HCT116 (cell line): ENCODE results near the gene HINT2. TPM values are rescaled to one million over a fixed set of nuclear protein-coding genes. Genes with fewer than 3 reads are reported as not detected.

Experiments
- ATAC-seq: fragments of 200-7000 bp; cut with Tn5 transposase; 2 replicates; pipeline ENCODE4 v1.9.1; 2020; ENCODE audit warnings: mild to moderate bottlenecking, moderate library complexity
- BruUV-seq: library from RNA; stranded (reverse); fragments of 400-500 nt; replicated peaks from 2 replicates; lab custom pipeline; 2021; lab: Mats Ljungman, UMichigan
- CTCF ChIA-PET: fragments of 300-600 bp; sonication (Branson Sonifier 250); formaldehyde crosslinking; loops from one replicate; lab custom pipeline; 2021; ENCODE audit warnings: antibody characterized with exemption; lab: Charles Lee
- POLR2A ChIA-PET: fragments of 300-600, 350-600 bp; sonication (Branson Sonifier 250); formaldehyde crosslinking; loops from one replicate; lab custom pipeline; 2021; ENCODE audit warnings: antibody characterized with exemption; lab: Charles Lee
- RAD21 ChIA-PET, 2 experiments: fragments of 300-600 bp; sonication (Branson Sonifier 250); formaldehyde crosslinking; loops; one replicate each; lab custom pipeline; 2023; ENCODE audit warnings: low total read pairs in 2 of 2; ENCODE audit not compliant: uncharacterized antibody in 2 of 2, unreplicated experiment in 2 of 2, low non-redundant PET in 1 of 2; lab: Charles Lee
- DNase-seq: peaks from one replicate; pipeline ENCODE4 v3.0.0-alpha.2; 2010; ENCODE audit warnings: low read depth, low spot score
- H2AFZ ChIP-seq: fragments of 200-600 bp; shearing (Covaris generic), sonication (generic); 2 replicates; pipeline ENCODE4 v1.6.1; 2017; ENCODE audit warnings: low read depth, mixed run types, mixed read lengths, antibody characterized with exemption, low read length; ENCODE audit not compliant: poor library complexity, severe bottlenecking
- H3K27ac ChIP-seq: 2 replicates; pipeline ENCODE4 v1.5.1; 2012; ENCODE audit warnings: low read depth, low read length
- H3K27me3 ChIP-seq: fragments of 200-600 bp; sonication (generic); 2 replicates; pipeline ENCODE4 v1.6.1; 2016; ENCODE audit warnings: mixed run types, low read length, mixed read lengths; ENCODE audit not compliant: insufficient read depth
- H3K36me3 ChIP-seq, 2 experiments: fragments of 200-500 bp in 1 of 2; fragments of 200-600 bp in 1 of 2; sonication (Bioruptor generic) in 1 of 2; sonication (generic) in 1 of 2; 2 replicates each; pipeline versions ENCODE4 v1.5.1 to v1.6.1; 2014 to 2016; ENCODE audit warnings: low read length in 2 of 2, inconsistent platforms in 1 of 2, mixed read lengths in 1 of 2, mixed run types in 1 of 2; ENCODE audit not compliant: insufficient read depth in 2 of 2, control insufficient read depth in 1 of 2
- H3K4me1 ChIP-seq, 2 experiments: fragments of 200-600 bp in 1 of 2; sonication (generic) in 1 of 2; 2 replicates each; pipeline versions ENCODE4 v1.5.1 to v1.6.1; 2012 to 2017; ENCODE audit warnings: low read length in 2 of 2, inconsistent platforms in 1 of 2, mild to moderate bottlenecking in 1 of 2, mixed read lengths in 1 of 2, mixed run types in 1 of 2, moderate library complexity in 1 of 2; ENCODE audit not compliant: insufficient read depth in 2 of 2, control insufficient read depth in 1 of 2
- H3K4me2 ChIP-seq: fragments of 200-600 bp; sonication (generic); 2 replicates; pipeline ENCODE4 v1.6.1; 2017; ENCODE audit warnings: mixed run types, low read length, mixed read lengths
- H3K4me3 ChIP-seq, 2 experiments: fragments of 200-600 bp in 1 of 2; sonication (generic) in 1 of 2; replicated peaks in 1 of 2; 2 replicates each; pipeline ENCODE4 v1.5.1; 2011 to 2016; ENCODE audit warnings: low read length in 2 of 2, control low read depth in 1 of 2, low read depth in 1 of 2, mild to moderate bottlenecking in 1 of 2, mixed read lengths in 1 of 2, mixed run types in 1 of 2
- H3K79me2 ChIP-seq: fragments of 200-600 bp; sonication (generic); 2 replicates; pipeline ENCODE4 v1.6.1; 2017; ENCODE audit warnings: mild to moderate bottlenecking, mixed run types, low read length, moderate library complexity, mixed read lengths; ENCODE audit not compliant: insufficient read depth
- H3K9ac ChIP-seq: fragments of 200-600 bp; sonication (generic); 2 replicates; pipeline ENCODE4 v1.6.1; 2016; ENCODE audit warnings: low read length, mixed read lengths
- H3K9me2 ChIP-seq: fragments of 200-600 bp; sonication (generic), shearing (Covaris generic); 2 replicates; pipeline ENCODE4 v1.6.1; 2017; ENCODE audit warnings: mixed run types, mild to moderate bottlenecking, moderate library complexity; ENCODE audit not compliant: insufficient read depth
- H3K9me3 ChIP-seq, 2 experiments: fragments of 200-500 bp in 1 of 2; fragments of 200-600 bp in 1 of 2; sonication (Bioruptor generic) in 1 of 2; sonication (generic) in 1 of 2; 2 replicates each; pipeline ENCODE4 v1.6.1; 2014 to 2017; ENCODE audit warnings: low read length in 2 of 2, mixed read lengths in 2 of 2, inconsistent platforms in 1 of 2, low read depth in 1 of 2, mild to moderate bottlenecking in 1 of 2, mixed run types in 1 of 2, moderate library complexity in 1 of 2; ENCODE audit not compliant: control insufficient read depth in 1 of 2, insufficient read depth in 1 of 2
- H4K20me1 ChIP-seq: fragments of 200-600 bp; sonication (generic), shearing (Covaris generic); 2 replicates; pipeline ENCODE4 v1.6.1; 2017; ENCODE audit warnings: mixed run types, mild to moderate bottlenecking, moderate library complexity; ENCODE audit not compliant: insufficient read depth
- ATF3 ChIP-seq: IDR thresholded peaks from 2 replicates; pipeline ENCODE4 v1.6.1; 2012
- CBX3 ChIP-seq: IDR thresholded peaks from 2 replicates; pipeline ENCODE4 v1.6.1; 2012; ENCODE audit warnings: low read depth
- CEBPB ChIP-seq: IDR thresholded peaks from 2 replicates; pipeline ENCODE4 v1.6.1; 2012; ENCODE audit warnings: low read depth
- POLR2A ChIP-seq: IDR thresholded peaks from 2 replicates; pipeline ENCODE4 v1.7.0; 2011; ENCODE audit warnings: borderline replicate concordance; ENCODE audit not compliant: insufficient read depth, insufficient read length; ENCODE audit errors: extremely low read depth
- POLR2AphosphoS5 ChIP-seq: IDR thresholded peaks from 2 replicates; pipeline ENCODE4 v1.6.1; 2011; ENCODE audit warnings: mild to moderate bottlenecking, low read depth, low read length, moderate library complexity
- ZFX ChIP-seq: fragments of 450-650 bp; IDR thresholded peaks from 2 replicates; pipeline ENCODE4 v1.6.1; 2017
- intact Hi-C: fragments of 100-400 bp; cut with micrococcal nuclease; formaldehyde crosslinking; loops from 2 replicates; pipeline ENCODE4 v1.10.0; 2022
- total RNA-seq: library from RNA; stranded (reverse); gene quantifications from one replicate; pipeline ENCODE4 v1.2.1, GENCODE V29; 2021; ENCODE audit not compliant: unreplicated experiment
- TF ChIP-seq, protein P1 (sequence below): IDR thresholded peaks from 2 replicates; pipeline ENCODE4 v1.6.1; 2012; ENCODE audit warnings: low read depth

The HINT2 gene
- total RNA-seq, 1 experiment from 2014 or later = 49.0 TPM

- H3K4me2 ChIP-seq = no peak overlapping the region
- H3K9ac ChIP-seq = no peak overlapping the region
- DNase-seq (no peak), ATAC-seq (no peak)
- no peaks in the 10 kb centered on the region for H3K27me3 ChIP-seq
- intact Hi-C loops = no loop called here
- no peaks in the 10 kb centered on the region for H4K20me1 ChIP-seq
- H3K9me3 ChIP-seq = no peaks in the 10 kb centered on the region
- H3K4me1 ChIP-seq = no peaks in the 10 kb centered on the region
- ChIA-PET CTCF (interaction anchor here (0.8 to 3.7 kb wide), 16 partner anchors 7 to 234 kb away, joined by 3 to 46 read pairs (median 6); partner anchors contain the start of genes HINT2 and SPAG8), POLR2A (no interaction called here), RAD21 (interaction anchor here (1.3 kb wide), 2 partner anchors 37 to 93 kb away, joined by 3 to 8 read pairs; no protein-coding TSS in a partner anchor)
- H2AFZ ChIP-seq = no peak overlapping the region
- H3K36me3 ChIP-seq = 0 out of 4 replicates have a peak, but pooled peaks cover 0 to 4% of the 10 kb centered on the region in 2 experiments
- TF ChIP-seq POLR2AphosphoS5 (no peak), ATF3 (no peak), CBX3 (no peak), ZFX (no peak), CEBPB (no peak), POLR2A (no peak)
- TF ChIP-seq, protein P1, sequence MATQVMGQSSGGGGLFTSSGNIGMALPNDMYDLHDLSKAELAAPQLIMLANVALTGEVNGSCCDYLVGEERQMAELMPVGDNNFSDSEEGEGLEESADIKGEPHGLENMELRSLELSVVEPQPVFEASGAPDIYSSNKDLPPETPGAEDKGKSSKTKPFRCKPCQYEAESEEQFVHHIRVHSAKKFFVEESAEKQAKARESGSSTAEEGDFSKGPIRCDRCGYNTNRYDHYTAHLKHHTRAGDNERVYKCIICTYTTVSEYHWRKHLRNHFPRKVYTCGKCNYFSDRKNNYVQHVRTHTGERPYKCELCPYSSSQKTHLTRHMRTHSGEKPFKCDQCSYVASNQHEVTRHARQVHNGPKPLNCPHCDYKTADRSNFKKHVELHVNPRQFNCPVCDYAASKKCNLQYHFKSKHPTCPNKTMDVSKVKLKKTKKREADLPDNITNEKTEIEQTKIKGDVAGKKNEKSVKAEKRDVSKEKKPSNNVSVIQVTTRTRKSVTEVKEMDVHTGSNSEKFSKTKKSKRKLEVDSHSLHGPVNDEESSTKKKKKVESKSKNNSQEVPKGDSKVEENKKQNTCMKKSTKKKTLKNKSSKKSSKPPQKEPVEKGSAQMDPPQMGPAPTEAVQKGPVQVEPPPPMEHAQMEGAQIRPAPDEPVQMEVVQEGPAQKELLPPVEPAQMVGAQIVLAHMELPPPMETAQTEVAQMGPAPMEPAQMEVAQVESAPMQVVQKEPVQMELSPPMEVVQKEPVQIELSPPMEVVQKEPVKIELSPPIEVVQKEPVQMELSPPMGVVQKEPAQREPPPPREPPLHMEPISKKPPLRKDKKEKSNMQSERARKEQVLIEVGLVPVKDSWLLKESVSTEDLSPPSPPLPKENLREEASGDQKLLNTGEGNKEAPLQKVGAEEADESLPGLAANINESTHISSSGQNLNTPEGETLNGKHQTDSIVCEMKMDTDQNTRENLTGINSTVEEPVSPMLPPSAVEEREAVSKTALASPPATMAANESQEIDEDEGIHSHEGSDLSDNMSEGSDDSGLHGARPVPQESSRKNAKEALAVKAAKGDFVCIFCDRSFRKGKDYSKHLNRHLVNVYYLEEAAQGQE = no peak
- no peaks in the 10 kb centered on the region for H3K9me2 ChIP-seq
- no peak overlapping the region for H3K4me3 ChIP-seq
- H3K27ac ChIP-seq = no peak overlapping the region
- no TSS peak for BruUV-seq
- no peaks in the 10 kb centered on the region for H3K79me2 ChIP-seq
Measured at GRCh38 chr9:35789541-35789940, 25.3 kb downstream of the HINT2 start.
